T-helper 1 cell treated with Interleukin-12 subunit alpha and Interleukin-12 subunit beta and Interleukin-4 antibody, amounts not matched to agents 30 ng/mL and 1 ng/mL, for 36 hours (primary cell): ENCODE data around the gene ACSBG1. TPM values are rescaled to one million over a fixed set of nuclear protein-coding genes. Genes with fewer than 3 reads are reported as not detected.

Source experiments
- intact Hi-C: fragments of 100-400 bp; cut with micrococcal nuclease; formaldehyde crosslinking; loops from one replicate; pipeline ENCODE4 v1.15.1; 2024
- total RNA-seq: library from RNA; stranded (reverse); gene quantifications from 2 replicates; pipeline ENCODE4 v1.2.3, GENCODE V29; 2022

The ACSBG1 gene
- total RNA-seq, 1 donor from 2014 or later: not detected

DNA sequence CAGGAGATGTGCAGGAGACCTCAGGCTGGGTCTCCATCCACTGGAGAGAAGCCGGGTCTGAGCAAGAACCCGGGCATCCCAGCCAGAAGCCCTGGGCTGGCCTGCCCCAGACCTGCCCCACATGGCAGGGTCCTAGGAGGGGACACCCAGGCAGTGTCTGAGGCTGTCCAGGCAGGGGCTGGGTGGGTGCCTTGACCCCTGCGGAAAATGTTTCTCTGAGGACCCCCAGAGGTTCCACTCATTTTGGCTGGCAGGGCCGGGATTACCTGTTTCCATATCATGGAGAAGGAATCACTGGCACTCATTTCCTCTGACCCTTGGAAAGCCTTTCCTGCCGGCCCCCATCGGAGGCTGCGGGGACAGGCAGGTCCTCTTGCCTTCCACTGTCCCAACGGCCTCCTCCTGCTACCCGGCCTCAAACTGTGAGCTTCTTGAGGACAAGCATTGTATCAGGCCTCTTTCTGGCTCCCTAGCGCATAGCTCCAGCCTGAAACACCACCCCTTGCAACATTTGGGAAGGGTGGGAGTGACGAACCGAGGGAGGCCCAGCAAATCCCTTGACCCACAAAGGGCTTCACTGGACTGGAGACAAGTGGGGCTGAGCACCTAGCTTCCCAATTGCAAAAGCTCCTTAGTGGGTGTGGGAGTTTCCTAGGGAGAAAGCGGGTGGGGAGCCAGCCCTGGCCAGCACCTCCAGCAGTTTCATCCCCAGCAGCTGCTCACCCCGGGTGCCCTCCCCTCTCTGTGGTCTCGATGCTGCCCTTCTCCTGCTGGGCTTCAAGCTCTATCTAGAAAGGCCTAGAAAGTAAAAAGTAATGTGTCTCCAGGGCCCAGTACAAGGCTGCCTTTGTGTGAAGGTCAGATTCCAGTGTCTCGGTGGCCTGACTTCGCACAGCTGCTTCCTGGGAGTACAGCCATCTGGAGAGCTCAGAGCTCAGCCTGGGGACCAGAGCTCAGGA lies 29.7 kb downstream of the ACSBG1 start:
- intact Hi-C loops: no loop called here

DNA sequence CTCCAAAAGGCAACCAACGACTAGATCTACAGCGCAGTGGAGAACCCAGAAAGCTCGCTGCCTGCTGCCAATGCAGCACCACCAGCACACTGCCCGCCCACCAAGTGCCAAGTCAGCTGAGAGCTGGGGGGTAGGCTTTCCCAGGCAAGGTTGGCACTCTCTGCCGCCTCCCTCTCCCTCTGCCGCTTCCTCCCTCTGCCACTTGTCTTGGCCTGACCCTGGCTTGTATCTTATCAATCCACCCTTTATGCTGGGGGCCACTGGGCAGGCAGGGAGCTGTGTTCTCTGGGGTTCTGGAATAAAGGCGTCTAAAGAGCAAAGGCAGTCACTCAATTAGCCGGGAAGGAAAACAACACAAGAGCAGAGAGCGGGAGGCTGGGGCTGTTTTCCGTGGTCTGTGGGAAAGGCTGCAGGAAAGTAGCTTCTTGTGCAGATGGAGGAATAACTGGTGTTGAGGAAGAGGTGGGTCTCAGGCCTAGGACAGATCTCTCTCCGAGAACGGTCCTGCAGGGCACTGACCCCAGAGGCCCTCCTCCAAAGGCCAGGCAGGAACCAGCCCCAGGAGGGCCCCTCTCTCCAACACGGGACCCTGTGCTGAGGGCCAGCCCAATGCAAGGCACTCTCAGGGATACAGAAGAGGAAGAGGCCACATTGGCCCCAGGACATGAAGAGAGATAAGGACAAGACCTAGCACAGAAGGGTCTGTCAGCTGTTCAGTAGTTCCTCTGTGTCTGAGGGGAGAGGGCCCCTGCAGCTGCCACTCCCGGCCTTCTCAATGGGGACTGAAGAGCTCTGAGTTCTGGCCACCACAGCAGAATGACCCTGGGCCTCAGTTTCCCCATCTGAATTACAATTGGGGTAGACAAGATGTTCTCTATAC lies 30.8 kb downstream of the ACSBG1 start:
- intact Hi-C loops: no loop called here

DNA sequence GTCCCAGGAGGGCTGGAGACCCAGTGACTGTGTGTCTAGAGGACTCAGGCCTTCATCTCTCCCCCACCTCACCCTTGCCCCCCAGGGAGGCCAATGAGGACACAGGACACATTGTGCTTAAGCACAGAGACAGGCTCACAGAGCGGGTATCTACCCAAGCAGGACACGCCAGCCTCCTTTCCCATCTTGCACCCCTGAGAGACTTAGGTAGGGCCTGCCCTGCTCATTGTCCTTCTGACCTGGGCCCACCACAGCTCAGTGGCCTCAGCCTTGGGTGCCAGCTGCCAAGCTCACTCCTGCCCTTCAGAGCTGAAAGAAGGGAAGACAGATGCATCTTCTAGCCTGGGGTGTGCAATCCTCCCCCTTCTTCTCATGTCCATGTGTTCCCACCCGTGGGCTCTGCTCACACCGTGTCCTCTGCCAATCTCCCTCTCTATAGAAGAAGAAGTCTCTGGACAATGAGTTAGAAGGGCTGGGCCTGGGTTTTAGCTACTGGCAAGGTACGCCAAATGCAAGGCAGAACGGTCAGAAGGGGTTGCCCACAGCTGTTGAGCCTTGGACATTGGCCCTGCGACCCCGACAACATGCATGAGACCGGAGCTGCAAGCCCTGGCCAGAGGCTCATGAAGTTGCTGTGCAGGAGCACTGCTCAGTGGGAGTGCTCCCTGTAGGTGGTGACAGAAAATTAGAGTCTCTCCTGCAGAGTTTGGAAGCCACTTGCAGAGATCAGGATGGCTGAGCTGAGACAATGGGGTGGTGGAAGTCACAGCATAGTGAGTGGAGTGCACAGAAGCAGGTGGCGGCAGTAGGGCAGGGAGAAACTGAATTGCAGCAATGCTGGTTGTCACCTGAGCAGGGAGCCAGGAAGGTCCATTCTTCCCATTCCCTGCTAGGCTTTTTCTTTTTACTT lies 32.8 kb downstream of the ACSBG1 start:
- intact Hi-C loops: no loop called here

DNA sequence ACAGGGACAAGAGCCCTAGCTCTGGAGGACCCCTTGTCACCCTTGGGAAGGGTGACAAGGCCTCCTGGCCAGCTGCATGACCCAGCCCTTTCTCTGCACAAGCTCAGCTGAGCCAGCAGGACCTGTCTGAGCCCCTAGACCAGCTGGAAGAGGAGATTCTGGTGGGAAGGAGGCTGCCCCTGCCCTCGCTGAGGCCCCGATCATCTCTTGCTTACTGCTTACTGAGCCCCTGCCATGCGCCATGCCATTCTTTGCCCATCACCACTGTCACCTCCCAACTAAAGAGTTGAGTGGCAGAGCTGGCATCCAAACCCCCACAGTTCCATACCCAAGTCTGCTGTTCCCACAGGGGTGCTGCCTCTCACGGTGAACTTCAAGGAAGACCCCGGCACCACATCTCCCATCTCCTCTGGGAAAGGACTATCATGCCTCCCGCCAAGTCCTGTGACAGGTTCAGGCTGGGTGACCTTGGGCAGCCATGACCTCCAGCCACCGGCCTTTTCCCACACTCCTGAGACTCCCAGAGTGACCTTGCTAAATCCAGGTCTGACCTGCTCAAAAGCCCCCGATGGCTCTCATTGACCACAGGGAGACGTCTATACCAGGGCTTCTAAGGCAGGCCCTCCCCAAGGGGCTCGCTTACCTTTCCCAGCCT lies 34.0 kb downstream of the ACSBG1 start:
- intact Hi-C loops: no loop called here

DNA sequence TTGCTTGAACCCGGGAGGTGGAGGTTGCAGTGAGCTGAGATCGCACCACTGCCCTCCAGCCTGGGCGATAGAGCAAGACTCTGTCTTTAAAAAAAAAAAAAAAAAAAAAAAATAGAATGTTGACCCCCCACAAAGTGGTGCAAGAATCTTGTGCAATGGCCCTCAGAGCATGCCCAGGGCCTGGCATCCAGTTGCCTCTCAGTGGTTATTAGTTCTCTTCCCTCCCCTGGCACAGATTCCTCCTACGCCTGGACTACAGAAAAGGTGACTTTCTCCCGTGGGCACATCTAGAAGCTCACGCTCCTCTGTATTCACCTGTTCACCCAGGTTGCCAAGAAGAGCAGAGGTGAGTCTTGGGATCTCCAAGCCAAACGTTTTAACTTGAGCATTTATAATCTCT lies 36.7 kb downstream of the ACSBG1 start:
- intact Hi-C loops: no loop called here

DNA sequence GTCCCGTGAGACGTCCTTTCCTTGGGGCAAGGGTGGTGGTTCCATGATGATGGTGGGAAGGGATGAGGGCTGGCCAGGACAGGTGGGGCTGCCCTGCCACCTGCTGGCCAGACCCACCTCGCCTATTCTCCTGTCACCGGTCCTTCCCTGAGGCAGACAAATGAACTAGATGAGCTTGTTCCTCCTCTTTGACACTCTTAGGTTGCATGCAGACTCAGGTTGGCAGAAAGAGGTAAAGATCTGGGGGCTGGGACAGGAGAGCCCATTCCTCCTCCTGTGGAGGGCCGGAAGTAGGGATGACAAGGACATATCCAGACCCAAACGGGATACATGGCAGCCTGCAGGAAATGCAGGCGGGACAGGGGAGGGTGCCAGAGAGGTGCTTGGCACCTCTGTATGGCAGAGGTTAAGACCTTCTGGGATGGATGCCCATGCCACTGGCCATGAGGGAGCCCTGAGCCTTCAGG lies 38.6 kb downstream of the ACSBG1 start:
- intact Hi-C loops: loop anchor here (1.0 to 2.0 kb wide), 9 partner anchors 29 to 285 kb away; partner anchors contain the start of genes CIB2 and IDH3A

DNA sequence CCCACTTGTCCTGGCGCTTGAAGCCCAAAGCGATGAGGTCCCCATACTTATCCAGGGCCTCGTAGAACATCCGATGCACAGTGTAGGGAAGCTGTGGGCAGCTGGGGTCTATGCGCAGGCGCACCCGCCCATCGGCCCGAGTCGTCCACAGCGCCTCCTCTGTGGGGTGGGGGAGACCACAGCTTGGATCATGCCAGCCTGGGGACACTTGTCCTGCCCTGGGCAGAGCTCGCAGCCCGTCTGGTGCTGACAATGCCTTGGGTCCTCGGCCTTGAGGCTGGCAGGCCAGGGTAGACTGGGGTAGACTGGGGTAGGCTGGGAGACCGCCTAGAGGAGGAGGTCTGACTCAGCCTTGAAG lies 39.8 kb downstream of the ACSBG1 start:
- intact Hi-C loops: loop anchor here (2.0 kb wide), 1 partner anchor 28 kb away; no protein-coding TSS in a partner anchor

DNA sequence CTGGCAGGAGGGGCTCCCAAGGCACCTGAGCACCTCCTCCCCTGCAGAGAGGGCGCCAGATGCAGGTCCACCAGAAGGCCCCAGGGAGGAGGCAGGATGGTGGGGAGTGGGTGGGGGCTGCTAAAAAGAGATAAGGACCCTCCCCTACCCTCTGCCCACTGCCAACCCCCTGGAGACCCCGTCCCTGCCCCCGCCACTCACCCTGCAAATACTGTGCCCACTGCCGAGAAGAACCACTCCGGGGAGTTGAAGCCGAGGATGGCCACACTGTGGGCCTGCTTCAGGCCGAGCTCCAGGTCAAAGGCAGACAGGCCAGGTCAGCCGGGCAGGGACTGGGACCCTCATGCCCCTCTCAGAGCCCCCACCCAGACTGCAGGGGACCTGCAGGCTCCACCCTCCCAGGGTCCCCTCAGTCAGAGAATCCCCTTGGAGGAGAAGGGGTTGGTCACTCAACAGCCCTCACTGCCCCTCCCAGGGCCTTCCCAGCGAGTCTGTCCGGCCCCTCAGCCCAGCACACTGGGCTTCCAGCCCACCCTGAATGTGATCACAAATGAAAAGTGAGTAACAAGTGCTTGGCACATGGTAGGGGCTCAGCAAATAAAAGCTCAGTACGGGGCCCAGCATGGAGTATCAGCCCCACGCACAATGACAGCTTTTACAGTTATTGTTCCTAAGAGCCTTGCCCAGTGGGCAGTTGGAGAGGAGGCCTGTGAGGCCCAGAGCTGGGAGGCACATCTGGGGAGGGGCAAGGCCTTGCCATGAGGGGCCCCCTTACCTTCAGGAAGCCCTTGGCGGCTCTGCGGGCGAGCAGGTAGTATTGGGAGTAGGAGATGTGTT lies 40.4 kb downstream of the ACSBG1 start:
- intact Hi-C loops: loop anchor here (2.0 kb wide), 1 partner anchor 27 kb away; no protein-coding TSS in a partner anchor

DNA sequence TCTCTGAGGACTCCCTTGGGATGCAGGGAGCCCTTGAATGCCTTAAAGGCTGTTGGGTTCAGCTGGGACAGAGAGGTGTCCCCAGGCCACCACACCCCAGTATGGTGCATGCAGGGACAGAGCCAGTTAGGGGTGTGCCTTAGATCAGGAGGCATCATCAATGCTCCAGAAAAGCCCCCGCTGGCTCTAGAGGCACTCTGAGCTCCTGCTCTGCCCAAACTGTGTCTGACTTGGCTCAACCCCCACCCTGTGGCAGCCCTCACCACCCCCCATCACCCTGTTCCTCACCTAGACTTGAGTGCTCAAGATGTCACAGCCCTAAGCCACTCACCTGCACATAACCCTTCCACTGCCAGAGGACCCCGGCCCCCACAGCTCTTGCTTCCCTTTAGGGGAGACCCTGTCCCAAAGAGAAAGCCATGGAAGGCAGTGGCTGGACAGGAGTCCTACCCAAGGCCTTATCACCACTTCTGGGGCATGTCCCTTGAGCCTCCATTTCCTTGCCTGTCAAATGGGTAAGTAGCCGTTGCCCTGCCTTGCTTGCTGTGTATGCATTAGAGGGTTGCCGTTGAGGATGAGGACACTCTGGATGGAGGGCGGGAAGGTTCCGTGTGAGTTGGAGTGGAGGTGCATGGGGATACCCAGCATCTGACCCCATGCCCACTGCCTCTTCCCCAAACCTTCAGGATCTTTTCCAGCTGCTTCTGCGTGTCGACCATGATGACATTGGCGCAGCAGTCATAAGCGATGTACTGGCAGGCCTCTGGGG lies 41.4 kb downstream of the ACSBG1 start:
- intact Hi-C loops: no loop called here

DNA sequence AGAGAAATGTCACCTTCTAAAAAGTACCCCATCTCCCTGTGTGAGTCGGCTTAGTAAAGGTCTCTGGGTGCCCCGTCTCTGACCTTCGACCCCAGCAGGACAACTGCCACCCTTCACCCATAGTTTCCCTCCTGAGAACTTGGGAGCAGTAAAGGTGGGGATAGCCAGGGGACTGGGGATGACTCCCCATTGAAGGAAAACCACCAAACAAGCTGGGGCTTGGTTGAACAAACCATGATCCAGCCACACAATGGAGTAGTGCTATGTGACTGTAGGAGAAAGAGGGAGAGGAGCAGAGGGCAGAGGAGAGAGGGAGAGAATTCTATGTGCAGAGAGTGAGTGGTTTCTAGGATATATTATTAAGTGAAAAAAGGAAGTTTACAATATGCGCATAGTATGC lies 51.5 kb downstream of the ACSBG1 start:
- intact Hi-C loops: no loop called here

DNA sequence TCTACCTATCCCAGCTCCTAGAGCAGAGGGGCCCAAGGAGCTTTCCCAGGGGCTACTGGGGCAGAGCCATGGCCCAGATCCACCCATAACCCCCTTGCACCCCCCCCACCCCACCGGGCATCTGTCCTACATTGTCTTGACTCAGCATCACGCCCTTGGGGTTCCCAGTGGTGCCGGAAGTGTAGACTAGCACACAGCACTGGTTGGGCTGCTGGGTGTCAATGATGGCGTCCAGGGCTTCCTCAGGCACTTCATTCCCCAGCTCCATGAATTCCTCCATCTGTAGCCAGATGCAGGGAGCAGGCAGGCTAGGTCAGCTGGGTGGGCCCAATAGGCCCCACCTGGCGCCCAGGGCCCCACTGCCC lies 52.0 kb downstream of the ACSBG1 start:
- intact Hi-C loops: no loop called here

DNA sequence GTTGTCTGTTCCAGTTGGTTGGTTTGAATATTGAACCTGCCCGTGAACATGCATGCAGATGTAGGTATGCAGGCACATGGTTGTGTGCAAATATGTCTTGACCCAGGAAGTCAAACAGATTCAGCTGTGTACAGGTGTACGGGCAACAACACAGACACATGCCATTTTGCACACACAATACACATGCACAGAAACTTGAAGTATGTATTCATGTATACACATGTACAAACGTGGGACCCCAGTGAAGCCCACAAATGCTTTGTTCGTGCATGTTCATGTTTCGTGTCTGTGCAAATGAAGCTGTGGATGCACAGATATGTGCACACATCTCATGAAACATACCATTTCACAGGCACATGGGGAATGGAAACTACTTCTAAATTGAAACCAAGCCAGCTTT lies 54.5 kb downstream of the ACSBG1 start:
- intact Hi-C loops: no loop called here

DNA sequence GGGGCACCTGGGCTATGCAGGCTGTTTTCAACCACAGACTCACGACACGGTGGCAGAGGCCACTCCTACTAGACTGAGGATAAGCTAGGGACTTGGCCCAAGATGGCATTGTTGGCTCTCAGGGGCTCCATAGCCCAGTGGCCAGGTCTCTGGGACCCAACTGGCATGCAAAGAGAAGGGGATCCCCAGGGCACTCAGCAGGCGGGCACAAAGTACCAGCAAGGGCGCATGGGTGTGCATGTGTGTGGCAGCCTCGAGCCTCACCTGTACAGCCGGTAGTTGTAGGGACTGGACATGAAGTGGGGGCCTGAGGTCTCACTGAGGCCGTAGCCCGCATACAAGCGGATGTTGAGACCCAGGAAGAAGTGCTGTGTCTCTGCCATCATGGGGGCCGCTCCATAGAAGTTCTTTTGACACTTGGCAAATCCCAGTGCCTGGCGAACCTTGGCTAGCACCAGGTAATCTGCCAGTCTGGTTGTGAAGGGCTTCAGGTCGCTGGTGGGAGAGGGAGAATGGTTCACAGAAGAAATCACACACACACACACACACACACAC lies 55.0 kb downstream of the ACSBG1 start:
- intact Hi-C loops: no loop called here

DNA sequence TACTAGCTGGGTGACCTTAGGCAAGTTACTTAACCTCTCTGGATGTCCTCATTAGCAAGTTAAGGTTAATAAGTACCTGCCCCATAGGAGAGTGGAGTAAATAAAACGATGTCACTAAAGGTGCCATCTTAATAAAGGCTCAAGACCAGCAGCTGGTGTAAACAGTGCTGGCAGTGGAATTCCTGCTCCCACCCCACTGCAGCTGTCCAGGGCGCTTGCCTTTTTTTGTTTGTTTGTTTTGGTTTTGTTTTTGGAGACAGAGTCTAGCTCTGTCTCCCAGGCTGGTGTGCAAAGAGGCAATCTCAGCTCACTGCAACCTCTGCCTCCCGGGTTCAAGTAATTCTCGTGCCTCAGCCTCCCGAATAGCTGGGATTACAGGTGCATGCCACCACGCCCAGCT lies 56.3 kb downstream of the ACSBG1 start:
- intact Hi-C loops: no loop called here

DNA sequence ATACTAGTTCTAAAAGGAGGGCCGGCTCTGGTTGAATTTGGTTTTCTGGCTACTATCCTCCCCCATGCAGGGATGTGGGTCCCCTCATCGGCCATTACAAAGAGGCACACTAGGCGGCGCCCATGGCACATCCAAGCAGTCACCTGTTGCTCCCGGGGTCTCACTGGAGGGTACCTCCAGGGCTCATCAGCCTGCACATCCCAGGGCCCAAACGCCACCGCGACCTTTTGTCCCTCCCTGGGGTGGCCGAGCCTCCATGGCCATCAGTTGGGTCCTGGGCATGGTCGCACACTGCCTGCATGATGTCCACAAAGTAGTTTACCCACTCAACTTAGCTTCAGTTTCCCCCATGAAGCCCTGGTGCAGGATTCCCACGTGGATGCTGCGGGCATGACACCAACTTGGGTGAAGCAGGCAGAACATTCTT lies 56.9 kb downstream of the ACSBG1 start:
- intact Hi-C loops: no loop called here

DNA sequence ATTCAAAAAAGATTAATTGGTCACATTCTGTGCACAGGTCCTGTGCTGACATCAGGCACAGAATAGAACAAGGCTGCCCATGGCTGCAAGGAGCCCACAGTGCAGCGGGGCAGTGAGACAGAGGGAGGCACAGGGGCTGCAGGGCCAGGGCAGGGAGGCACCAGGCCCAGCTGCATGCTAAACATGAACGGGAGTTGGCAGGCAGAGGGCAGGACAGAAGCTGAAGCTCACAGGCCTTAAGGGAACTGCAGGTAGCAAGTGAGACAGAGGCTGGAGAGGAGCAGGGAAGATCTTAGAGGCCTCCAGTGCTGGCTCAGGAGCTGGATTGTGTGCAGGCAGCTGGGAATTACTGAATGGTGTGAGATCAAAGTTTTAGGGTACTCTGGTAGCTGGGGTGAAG lies 59.0 kb downstream of the ACSBG1 start:
- intact Hi-C loops: no loop called here

DNA sequence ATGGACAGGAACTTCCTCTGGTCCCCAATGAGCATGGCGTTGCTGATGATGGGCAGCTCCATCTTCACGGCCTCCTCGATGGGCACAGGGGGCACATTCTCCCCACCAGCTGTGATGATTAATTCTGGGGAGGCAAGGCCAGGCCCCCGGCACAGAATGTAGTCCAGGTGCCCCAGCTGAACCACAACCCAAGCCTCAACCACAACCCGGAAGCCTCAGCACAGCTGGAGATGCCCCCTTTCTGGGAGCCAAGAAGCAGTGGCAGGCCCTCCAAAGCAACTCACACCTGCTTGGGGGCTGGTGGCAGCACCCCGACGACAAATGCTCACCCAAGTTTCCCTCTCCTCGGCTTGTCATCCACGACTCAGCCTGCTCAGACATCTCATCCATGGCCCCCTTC lies 60.0 kb downstream of the ACSBG1 start:
- intact Hi-C loops: no loop called here

DNA sequence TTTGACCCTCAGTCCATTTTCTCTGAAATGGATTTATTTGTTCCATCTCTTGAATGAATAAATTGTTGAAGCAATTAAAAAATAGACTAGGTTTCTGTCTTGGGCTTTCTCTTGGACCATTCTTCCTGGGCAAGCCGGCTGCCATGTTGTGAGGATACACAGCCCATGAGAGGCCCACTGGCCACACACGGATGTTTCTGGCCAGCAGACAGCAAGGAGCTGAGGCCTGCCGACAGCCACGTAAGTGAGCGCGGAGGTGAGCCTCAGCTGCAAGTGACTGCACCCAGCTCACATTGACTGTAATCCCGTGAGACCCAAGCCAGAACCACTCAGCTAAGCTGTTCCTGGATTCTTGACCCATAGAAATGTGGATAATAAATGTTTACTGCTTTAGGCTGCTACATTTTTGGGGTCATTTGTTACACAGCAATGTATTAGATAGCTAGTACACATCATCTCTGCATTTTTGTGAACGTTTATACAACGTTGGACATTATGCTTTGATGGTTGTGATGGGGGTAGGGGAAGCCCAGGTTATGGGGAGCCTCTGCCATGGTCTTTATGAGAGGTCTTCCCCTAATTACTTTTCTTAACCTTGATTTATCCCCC lies 62.4 kb downstream of the ACSBG1 start:
- intact Hi-C loops: no loop called here
